ENCODE measurements around the gene EPB41. TPM values are rescaled to one million over a fixed set of nuclear protein-coding genes. Genes with fewer than 3 reads are reported as not detected.
"Not testable (repeated sequence)": the region's sequence is repeated elsewhere in the genome, so short reads cannot be mapped to it uniquely, and the experiment has no call there.

EPB41 gene
- total RNA-seq, 1 experiment from 2014 or later, result 20.2 TPM

DNA sequence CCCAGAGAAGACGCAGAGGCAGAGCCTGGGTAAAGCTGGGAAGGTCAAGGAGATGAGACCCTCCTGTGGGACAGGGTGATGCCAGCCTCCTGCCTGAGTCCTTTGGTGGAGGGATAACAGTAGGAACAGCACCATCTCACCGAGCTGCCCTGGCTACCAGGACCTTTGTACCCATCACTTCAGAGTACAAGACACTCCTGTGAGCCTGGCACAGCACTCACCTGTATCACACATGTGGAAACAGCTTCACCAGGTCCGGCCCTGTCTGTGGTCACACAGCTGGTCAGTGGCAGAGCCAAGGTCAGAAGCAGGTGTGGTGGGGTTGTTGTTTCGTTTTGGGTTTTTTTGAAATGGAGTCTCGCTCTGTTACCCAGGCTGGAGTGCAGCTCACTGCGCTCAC lies 214.4 kb downstream of the EPB41 start:
- in situ Hi-C loops (cut with HindIII; ENCODE audit: low pct_unique_long_range_greater_than_20kb, low sequenced_read_pairs) (no loop called here), intact Hi-C loops (cut with micrococcal nuclease; ENCODE audit: unreplicated experiment) (no loop called here)
- no TSS peak for BruUV-seq (replicated peaks)
- ChIA-PET CTCF (interaction anchor here (0.7 kb wide), 1 partner anchor 147 kb away, joined by 3 read pairs; no protein-coding TSS in a partner anchor), POLR2A (interaction anchor here (0.6 kb wide), 1 partner anchor 21 kb away, joined by 17 read pairs; no protein-coding TSS in a partner anchor)
- Histone ChIP-seq H3K36me3 (ENCODE audit: control insufficient read depth, insufficient read depth, low read length) (no peaks in the 10 kb centered on the region), H3K27ac (ENCODE audit: low read length) (no peak overlapping the region), H3K27me3 (ENCODE audit: control insufficient read depth, insufficient read depth, low read length) (no peaks in the 10 kb centered on the region), H3K9me3 (ENCODE audit: control insufficient read depth, insufficient read depth, low read depth, low read length) (no peaks in the 10 kb centered on the region), H3K4me3 (ENCODE audit: low read depth in 2 of 2, low read length in 2 of 2) (no peak overlapping the region), H3K4me1 (ENCODE audit: control insufficient read depth, insufficient read depth, low read length) (0 out of 2 replicates have a peak, but pooled peaks cover 2% of the 10 kb centered on the region)
- ATAC-seq (no peak), DNase-seq (ENCODE audit: low read depth, low spot score) (no peak)
- TF ChIP-seq, protein P1, sequence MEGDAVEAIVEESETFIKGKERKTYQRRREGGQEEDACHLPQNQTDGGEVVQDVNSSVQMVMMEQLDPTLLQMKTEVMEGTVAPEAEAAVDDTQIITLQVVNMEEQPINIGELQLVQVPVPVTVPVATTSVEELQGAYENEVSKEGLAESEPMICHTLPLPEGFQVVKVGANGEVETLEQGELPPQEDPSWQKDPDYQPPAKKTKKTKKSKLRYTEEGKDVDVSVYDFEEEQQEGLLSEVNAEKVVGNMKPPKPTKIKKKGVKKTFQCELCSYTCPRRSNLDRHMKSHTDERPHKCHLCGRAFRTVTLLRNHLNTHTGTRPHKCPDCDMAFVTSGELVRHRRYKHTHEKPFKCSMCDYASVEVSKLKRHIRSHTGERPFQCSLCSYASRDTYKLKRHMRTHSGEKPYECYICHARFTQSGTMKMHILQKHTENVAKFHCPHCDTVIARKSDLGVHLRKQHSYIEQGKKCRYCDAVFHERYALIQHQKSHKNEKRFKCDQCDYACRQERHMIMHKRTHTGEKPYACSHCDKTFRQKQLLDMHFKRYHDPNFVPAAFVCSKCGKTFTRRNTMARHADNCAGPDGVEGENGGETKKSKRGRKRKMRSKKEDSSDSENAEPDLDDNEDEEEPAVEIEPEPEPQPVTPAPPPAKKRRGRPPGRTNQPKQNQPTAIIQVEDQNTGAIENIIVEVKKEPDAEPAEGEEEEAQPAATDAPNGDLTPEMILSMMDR (IDR thresholded peaks at IDR 0.05), result no peak
- TF ChIP-seq POLR2AphosphoS5 (IDR thresholded peaks at IDR 0.05; ENCODE audit: low read depth, low read length) (no peak), SIN3A (IDR thresholded peaks at IDR 0.05; ENCODE audit: borderline replicate concordance, insufficient read depth, low read depth, low read length) (no peak), TCF7L2 (IDR thresholded peaks at IDR 0.05; ENCODE audit: low read depth, low read length) (no peak)
- TF ChIP-seq, protein P2, sequence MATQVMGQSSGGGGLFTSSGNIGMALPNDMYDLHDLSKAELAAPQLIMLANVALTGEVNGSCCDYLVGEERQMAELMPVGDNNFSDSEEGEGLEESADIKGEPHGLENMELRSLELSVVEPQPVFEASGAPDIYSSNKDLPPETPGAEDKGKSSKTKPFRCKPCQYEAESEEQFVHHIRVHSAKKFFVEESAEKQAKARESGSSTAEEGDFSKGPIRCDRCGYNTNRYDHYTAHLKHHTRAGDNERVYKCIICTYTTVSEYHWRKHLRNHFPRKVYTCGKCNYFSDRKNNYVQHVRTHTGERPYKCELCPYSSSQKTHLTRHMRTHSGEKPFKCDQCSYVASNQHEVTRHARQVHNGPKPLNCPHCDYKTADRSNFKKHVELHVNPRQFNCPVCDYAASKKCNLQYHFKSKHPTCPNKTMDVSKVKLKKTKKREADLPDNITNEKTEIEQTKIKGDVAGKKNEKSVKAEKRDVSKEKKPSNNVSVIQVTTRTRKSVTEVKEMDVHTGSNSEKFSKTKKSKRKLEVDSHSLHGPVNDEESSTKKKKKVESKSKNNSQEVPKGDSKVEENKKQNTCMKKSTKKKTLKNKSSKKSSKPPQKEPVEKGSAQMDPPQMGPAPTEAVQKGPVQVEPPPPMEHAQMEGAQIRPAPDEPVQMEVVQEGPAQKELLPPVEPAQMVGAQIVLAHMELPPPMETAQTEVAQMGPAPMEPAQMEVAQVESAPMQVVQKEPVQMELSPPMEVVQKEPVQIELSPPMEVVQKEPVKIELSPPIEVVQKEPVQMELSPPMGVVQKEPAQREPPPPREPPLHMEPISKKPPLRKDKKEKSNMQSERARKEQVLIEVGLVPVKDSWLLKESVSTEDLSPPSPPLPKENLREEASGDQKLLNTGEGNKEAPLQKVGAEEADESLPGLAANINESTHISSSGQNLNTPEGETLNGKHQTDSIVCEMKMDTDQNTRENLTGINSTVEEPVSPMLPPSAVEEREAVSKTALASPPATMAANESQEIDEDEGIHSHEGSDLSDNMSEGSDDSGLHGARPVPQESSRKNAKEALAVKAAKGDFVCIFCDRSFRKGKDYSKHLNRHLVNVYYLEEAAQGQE (IDR thresholded peaks at IDR 0.05; ENCODE audit: insufficient read depth in 1 of 2, low read depth in 2 of 2, low read length in 1 of 2), result no peak

DNA sequence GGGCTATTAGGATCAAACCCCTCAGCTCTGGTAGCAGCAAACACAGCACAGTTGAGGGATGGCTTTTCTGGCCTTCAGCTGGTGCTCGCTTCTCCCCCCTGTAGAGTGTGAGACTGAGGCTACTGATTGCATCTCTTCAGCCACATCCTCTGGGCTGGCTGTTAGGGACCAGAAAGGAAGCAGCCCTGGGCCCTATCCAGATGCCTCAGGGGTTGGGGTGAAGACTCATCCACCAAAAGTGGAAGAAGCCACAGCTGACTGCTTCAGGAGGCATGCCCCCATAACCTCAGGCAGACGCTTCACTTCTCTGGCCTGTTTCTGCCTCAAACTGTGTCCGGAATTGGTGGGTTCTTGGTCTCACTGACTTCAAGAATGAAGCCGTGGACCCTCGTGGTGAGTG lies 215.5 kb downstream of the EPB41 start:
- ATAC-seq (no peak), DNase-seq (ENCODE audit: low read depth, low spot score) (no peak)
- H3K4me3 ChIP-seq (ENCODE audit: low read depth in 2 of 2, low read length in 2 of 2), result no peak overlapping the region
- in situ Hi-C loops (cut with HindIII; ENCODE audit: low pct_unique_long_range_greater_than_20kb, low sequenced_read_pairs), result no loop called here
- ChIA-PET CTCF (no interaction called here), POLR2A (no interaction called here)
- H3K27me3 ChIP-seq (ENCODE audit: control insufficient read depth, insufficient read depth, low read length), result no peaks in the 10 kb centered on the region
- intact Hi-C loops (cut with micrococcal nuclease; ENCODE audit: unreplicated experiment), result no loop called here
- no peak for TF ChIP-seq TCF7L2 (IDR thresholded peaks at IDR 0.05; ENCODE audit: low read depth, low read length)
- no peak for TF ChIP-seq POLR2AphosphoS5 (IDR thresholded peaks at IDR 0.05; ENCODE audit: low read depth, low read length)
- TF ChIP-seq, protein P1 (IDR thresholded peaks at IDR 0.05), result no peak
- TF ChIP-seq SIN3A (IDR thresholded peaks at IDR 0.05; ENCODE audit: borderline replicate concordance, insufficient read depth, low read depth, low read length), result no peak
- TF ChIP-seq, protein P2 (IDR thresholded peaks at IDR 0.05; ENCODE audit: insufficient read depth in 1 of 2, low read depth in 2 of 2, low read length in 1 of 2), result no peak
- no TSS peak for BruUV-seq (replicated peaks)
- H3K9me3 ChIP-seq (ENCODE audit: control insufficient read depth, insufficient read depth, low read depth, low read length), result no peaks in the 10 kb centered on the region
- no peak overlapping the region for H3K27ac ChIP-seq (ENCODE audit: low read length)
- H3K36me3 ChIP-seq (ENCODE audit: control insufficient read depth, insufficient read depth, low read length), result no peaks in the 10 kb centered on the region
- 0 out of 2 replicates have a peak, but pooled peaks cover 4% of the 10 kb centered on the region for H3K4me1 ChIP-seq (ENCODE audit: control insufficient read depth, insufficient read depth, low read length)

DNA sequence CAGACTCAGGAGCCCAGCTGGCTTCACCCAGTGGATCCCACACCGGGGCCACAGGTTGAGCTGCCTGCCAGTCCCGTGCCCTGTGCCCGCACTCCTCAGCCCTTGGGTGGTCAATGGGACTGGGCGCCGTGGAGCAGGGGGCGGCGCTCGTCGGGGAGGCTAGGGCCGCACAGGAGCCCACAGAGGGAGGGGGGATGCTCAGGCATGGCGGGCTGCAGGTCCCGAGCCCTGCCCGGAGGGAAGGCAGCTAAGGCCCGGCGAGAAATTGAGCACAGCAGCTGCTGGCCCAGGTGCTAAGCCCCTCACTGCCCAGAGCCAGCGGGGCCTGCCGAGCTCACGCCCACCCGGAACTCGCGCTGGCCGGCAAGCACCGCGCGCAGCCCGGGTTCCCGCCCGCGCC lies 216.7 kb downstream of the EPB41 start:
- H3K4me1 ChIP-seq (ENCODE audit: control insufficient read depth, insufficient read depth, low read length); CTCF ChIA-PET; H3K36me3 ChIP-seq (ENCODE audit: control insufficient read depth, insufficient read depth, low read length); intact Hi-C loops (cut with micrococcal nuclease; ENCODE audit: unreplicated experiment); DNase-seq (ENCODE audit: low read depth, low spot score); ATAC-seq; H3K27me3 ChIP-seq (ENCODE audit: control insufficient read depth, insufficient read depth, low read length); H3K27ac ChIP-seq (ENCODE audit: low read length); H3K9me3 ChIP-seq (ENCODE audit: control insufficient read depth, insufficient read depth, low read depth, low read length); in situ Hi-C loops (cut with HindIII; ENCODE audit: low pct_unique_long_range_greater_than_20kb, low sequenced_read_pairs); BruUV-seq (replicated peaks); H3K4me3 ChIP-seq (ENCODE audit: low read depth in 2 of 2, low read length in 2 of 2); POLR2A ChIA-PET: not testable (repeated sequence)
